Stomach (tissue), 9 donors: Measurements from ENCODE around the gene STMN3. TPM values are rescaled to one million over a fixed set of nuclear protein-coding genes. Genes with fewer than 3 reads are reported as not detected.
"Not testable (repeated sequence)": the region's sequence is repeated elsewhere in the genome, so short reads cannot be mapped to it uniquely, and the experiment has no call there.

ENCODE experiments used
- DNase-seq, 2 donors: peaks; one replicate each; pipeline versions ENCODE4 v3.0.0 to v3.0.0-alpha.2; 2013 to 2019
- H3K27ac ChIP-seq, 5 donors: fragments of 200-600 bp in 4 of 5; sonication (generic) in 4 of 5; one replicate each; pipeline ENCODE4 v1.5.1; 2013 to 2019; ENCODE audit warnings: mild to moderate bottlenecking in 1 of 5, moderate library complexity in 1 of 5
- H3K27me3 ChIP-seq, 3 donors: fragments of 200-600 bp; sonication (generic); one replicate each; pipeline ENCODE4 v1.5.1; 2017 to 2019; ENCODE audit warnings: mixed run types in 1 of 3
- H3K36me3 ChIP-seq, 4 donors: fragments of 200-600 bp; sonication (generic); 1 replicate in 3 of 4; 2 replicates in 1 of 4; pipeline ENCODE4 v1.5.1; 2016 to 2019
- H3K4me1 ChIP-seq, 4 donors: fragments of 200-600 bp; sonication (generic); one replicate each; pipeline ENCODE4 v1.5.1; 2016 to 2019
- H3K4me3 ChIP-seq, 4 donors: fragments of 200-600 bp; sonication (generic) in 3 of 4; one replicate each; pipeline ENCODE4 v1.5.1; 2016 to 2019; ENCODE audit warnings: mild to moderate bottlenecking in 1 of 4
- H3K9me3 ChIP-seq, 4 donors: fragments of 200-600 bp; sonication (generic); one replicate each; pipeline ENCODE4 v1.5.1; 2016 to 2019
- CTCF ChIP-seq, 7 experiments: fragments of 450-650 bp in 4 of 7; fragments of 200-600 bp in 3 of 7; sonication (generic) in 3 of 7; IDR thresholded peaks; one replicate each; pipeline ENCODE4 v1.5.1; 2016 to 2019; ENCODE audit warnings: antibody characterized with exemption in 7 of 7, control low read depth in 2 of 7, mild to moderate bottlenecking in 1 of 7
- EP300 ChIP-seq: sonication (generic); formaldehyde crosslinking; IDR thresholded peaks from one replicate; pipeline ENCODE4 v1.6.1; 2017; ENCODE audit warnings: antibody characterized with exemption
- POLR2A ChIP-seq, 4 donors: fragments of 450-650 bp; IDR thresholded peaks; one replicate each; pipeline ENCODE4 v1.6.1; 2016; ENCODE audit warnings: antibody characterized with exemption in 4 of 4, control low read depth in 2 of 4, mild to moderate bottlenecking in 1 of 4, moderate library complexity in 1 of 4
- POLR2AphosphoS5 ChIP-seq, 3 donors: sonication (generic); formaldehyde crosslinking; IDR thresholded peaks; one replicate each; pipeline ENCODE4 v1.6.1; 2016; ENCODE audit warnings: antibody characterized with exemption in 3 of 3
- WGBS, 5 donors: extraction: QIAGEN DNeasy Blood & Tissue Kit in 3 of 5; methylation state at CpG; one replicate each; pipeline versions ENCODE4 v1.1.5 to v1.1.7; 2013 to 2018; 5-methylcytosine and 5-hydroxymethylcytosine counted together
- intact Hi-C: fragments of 100-400 bp; cut with DNase I; formaldehyde crosslinking; loops from one replicate; pipeline ENCODE4 v1.15.1; 2023; ENCODE audit warnings: low total_unique reads
- polyA plus RNA-seq, 3 donors: library from polyadenylated mRNA; stranded (reverse); fragments of 200-250 nt; gene quantifications; one replicate each; pipeline ENCODE4 v1.2.3, GENCODE V29; 2013
- total RNA-seq, 5 donors: library from RNA; depleted of rRNA; stranded (reverse); fragments of >200 nt; gene quantifications; one replicate each; pipeline versions ENCODE4 v1.1.0 to v1.2.3, GENCODE V29; 2014 to 2016
- donor health status: healthy with polysubstance abuse.
- donor health status: Bipolar disorder and iron deficiency.
- donor health status: healthy.

The STMN3 gene
- total and polyA plus RNA-seq, 8 donors: 0.87 to 14.8 (median 12.0) TPM

DNA sequence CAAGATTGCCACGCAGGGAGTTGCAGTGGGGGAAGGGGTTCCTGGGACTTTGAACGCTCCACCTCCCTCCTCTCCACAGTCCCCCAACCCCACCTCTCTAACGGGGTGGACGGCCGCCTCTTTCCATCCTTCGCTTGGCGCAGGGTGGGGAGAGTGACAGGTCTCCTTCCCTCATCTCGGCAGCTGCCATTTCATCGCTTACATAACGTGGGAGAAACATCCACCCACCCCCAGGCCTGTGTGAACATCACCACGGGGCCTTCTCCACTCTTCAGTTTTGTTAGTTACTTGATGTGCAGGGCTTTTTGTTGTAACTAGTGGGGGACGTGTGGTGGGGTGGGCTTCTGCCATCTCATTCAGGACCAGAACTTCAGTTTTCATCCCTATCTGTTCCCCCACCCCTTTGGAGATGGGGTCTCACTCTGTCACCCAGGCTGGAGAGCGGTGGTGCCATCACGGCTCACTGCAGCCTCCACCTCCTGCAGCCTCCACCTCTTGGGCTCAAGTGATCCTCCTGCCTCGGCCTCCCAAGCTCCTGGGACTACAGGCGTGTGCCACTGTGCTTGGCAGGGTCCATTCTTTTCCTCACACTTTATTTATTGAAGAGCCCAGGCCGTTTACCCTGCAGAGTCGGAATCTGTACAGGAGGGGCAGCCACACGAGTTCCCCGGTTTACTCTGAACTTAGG, 22.6 kb upstream of the STMN3 start:
- H3K4me1 ChIP-seq: no peaks in the 10 kb centered on the region
- no peak for DNase-seq
- H3K27ac ChIP-seq: no peak overlapping the region
- no peaks in the 10 kb centered on the region for H3K27me3 ChIP-seq
- H3K4me3 ChIP-seq: no peak overlapping the region
- peaks cover 16 to 87% (median 84%) of the 10 kb centered on the region in 4 donors for H3K36me3 ChIP-seq
- no peak for TF ChIP-seq POLR2AphosphoS5 (IDR thresholded peaks at IDR 0.05)
- no peak for TF ChIP-seq POLR2A (IDR thresholded peaks at IDR 0.05)
- TF ChIP-seq CTCF (IDR thresholded peaks at IDR 0.05): no peak
- TF ChIP-seq EP300: no peak
- WGBS, 5 donors: 92 to 96% (median 95%) methylated on average over 20 of the region's 20 CpGs
- intact Hi-C loops: no loop called here
- H3K9me3 ChIP-seq: no peaks in the 10 kb centered on the region

GRCh38 chr20:63673951-63674350, 20.7 kb upstream of the STMN3 start:
- no peak for DNase-seq
- Histone ChIP-seq H3K4me1 (no peaks in the 10 kb centered on the region), H3K27me3 (no peaks in the 10 kb centered on the region), H3K36me3 (peaks cover 12 to 83% (median 74%) of the 10 kb centered on the region in 4 donors), H3K27ac (no peak overlapping the region), H3K4me3 (no peak overlapping the region), H3K9me3 (no peaks in the 10 kb centered on the region)
- TF ChIP-seq CTCF (IDR thresholded peaks at IDR 0.05) (no peak), POLR2AphosphoS5 (IDR thresholded peaks at IDR 0.05) (no peak), POLR2A (IDR thresholded peaks at IDR 0.05) (no peak)
- 92 to 98% (median 97%) methylated on average over 13 to 14 of the region's 14 CpGs for WGBS, 5 donors
- intact Hi-C loops: no loop called here

DNA sequence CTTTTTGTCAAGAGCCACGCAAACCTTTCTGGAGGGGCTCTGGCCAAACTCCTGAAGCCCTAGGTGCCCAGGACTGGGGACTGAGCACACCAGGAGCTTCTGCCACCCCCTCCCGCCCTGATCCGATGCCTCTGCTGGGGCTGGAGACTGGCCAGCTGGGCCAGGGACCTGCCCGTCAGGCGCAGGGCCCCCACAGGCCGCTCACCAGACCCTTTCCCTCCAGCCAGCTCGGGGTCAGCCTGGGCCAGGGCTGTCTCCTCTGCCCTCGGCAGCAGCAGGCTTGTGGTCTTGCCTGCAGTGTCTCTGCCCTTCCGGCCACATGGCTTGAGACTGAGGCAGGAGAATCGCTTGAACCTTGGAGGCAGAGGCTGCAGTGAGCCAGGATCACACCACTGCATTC, 19.4 kb upstream of the STMN3 start:
- H3K4me1 ChIP-seq: no peaks in the 10 kb centered on the region
- H3K4me3 ChIP-seq: no peak overlapping the region
- WGBS, 5 donors: 93 to 97% (median 93%) methylated on average over 9 to 10 of the region's 10 CpGs
- intact Hi-C loops: no loop called here
- H3K9me3 ChIP-seq: no peaks in the 10 kb centered on the region
- H3K27me3 ChIP-seq: no peaks in the 10 kb centered on the region
- H3K36me3 ChIP-seq: peaks cover 16 to 84% (median 74%) of the 10 kb centered on the region in 4 donors
- DNase-seq: no peak
- no peak overlapping the region for H3K27ac ChIP-seq
- no peak for TF ChIP-seq EP300
- no peak for TF ChIP-seq POLR2A (IDR thresholded peaks at IDR 0.05)
- no peak for TF ChIP-seq CTCF (IDR thresholded peaks at IDR 0.05)
- TF ChIP-seq POLR2AphosphoS5 (IDR thresholded peaks at IDR 0.05): no peak

DNA sequence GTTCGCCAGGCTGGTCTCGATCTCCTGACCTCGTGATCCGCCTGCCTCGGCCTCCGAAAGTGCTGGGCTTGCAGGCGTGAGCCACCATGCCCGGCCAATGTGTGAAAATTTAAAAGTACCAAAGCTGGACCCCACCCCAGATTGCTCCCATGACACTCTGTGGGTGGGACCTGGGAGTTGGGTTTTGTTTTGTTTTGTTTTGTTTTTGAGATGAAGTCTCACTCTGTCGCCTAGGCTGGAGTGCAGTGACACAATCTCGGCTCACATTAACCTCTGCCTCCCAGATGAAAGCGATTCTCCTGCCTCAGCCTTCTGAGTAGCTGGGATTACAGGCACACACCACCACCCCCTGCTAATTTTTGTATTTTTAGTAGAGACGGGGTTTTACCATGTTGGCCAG, 18.5 kb upstream of the STMN3 start:
- peaks cover 20 to 85% (median 77%) of the 10 kb centered on the region in 4 donors for H3K36me3 ChIP-seq
- H3K4me3 ChIP-seq, H3K4me1 ChIP-seq, intact Hi-C loops, H3K27me3 ChIP-seq, H3K27ac ChIP-seq, H3K9me3 ChIP-seq, DNase-seq: not testable (repeated sequence)
- 93 to 98% (median 97%) methylated on average over 12 of the region's 12 CpGs for WGBS, 5 donors

GRCh38 chr20:63668351-63668750, 15.1 kb upstream of the STMN3 start:
- H3K27me3 ChIP-seq: no peaks in the 10 kb centered on the region
- DNase-seq: no peak
- intact Hi-C loops: no loop called here
- TF ChIP-seq EP300 (no peak), POLR2AphosphoS5 (IDR thresholded peaks at IDR 0.05) (no peak), CTCF (IDR thresholded peaks at IDR 0.05) (no peak), POLR2A (IDR thresholded peaks at IDR 0.05) (no peak)
- no peaks in the 10 kb centered on the region for H3K9me3 ChIP-seq
- 92 to 96% (median 95%) methylated on average over 10 to 11 of the region's 11 CpGs for WGBS, 5 donors
- no peak overlapping the region for H3K27ac ChIP-seq
- H3K36me3 ChIP-seq: peaks cover 34 to 85% (median 74%) of the 10 kb centered on the region in 4 donors
- H3K4me1 ChIP-seq: peaks cover 0 to 6% (median 0%) of the 10 kb centered on the region in 4 donors
- H3K4me3 ChIP-seq: no peak overlapping the region
